ENCODE results near the gene TADA1.

DNA sequence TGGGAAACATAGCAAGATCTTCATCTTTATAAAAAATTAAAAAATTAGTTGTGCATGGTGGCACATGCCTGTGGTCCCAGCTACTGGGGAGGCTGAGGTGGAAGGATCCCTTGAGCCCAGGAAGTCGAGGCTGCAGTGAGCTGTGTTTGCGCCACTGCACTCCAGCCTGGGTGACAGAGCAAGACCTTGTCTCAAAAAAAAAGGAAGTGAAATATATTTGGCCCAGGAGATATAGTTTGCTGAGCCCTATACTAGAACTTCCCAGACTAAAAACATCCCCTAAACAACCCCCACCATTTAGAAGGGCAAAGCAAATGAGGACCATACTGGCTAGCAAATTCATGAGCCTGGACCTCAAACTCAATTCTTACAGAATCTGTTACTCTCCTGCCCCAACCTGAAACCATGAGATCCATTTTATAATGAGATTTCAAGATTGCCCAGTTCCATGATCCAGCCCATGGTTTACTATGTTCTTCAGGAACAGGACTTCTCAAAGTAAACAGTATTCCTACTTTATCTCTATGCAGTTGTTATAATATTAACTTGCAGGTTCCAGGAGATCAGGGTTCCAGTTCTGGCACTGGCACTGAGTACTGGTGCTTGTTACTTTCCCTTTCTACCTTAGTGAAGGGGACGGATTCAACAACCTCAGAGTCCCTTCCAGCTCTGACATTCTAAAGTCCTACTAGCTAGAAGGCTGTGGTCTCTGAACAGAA is 48.9 kb upstream of the TADA1 start:
- TF ChIP-seq, protein P1, sequence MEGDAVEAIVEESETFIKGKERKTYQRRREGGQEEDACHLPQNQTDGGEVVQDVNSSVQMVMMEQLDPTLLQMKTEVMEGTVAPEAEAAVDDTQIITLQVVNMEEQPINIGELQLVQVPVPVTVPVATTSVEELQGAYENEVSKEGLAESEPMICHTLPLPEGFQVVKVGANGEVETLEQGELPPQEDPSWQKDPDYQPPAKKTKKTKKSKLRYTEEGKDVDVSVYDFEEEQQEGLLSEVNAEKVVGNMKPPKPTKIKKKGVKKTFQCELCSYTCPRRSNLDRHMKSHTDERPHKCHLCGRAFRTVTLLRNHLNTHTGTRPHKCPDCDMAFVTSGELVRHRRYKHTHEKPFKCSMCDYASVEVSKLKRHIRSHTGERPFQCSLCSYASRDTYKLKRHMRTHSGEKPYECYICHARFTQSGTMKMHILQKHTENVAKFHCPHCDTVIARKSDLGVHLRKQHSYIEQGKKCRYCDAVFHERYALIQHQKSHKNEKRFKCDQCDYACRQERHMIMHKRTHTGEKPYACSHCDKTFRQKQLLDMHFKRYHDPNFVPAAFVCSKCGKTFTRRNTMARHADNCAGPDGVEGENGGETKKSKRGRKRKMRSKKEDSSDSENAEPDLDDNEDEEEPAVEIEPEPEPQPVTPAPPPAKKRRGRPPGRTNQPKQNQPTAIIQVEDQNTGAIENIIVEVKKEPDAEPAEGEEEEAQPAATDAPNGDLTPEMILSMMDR (conservative IDR thresholded peaks at IDR 0.05; ENCODE audit: low read depth in 2 of 2), result no peak
- TF ChIP-seq, protein P2, sequence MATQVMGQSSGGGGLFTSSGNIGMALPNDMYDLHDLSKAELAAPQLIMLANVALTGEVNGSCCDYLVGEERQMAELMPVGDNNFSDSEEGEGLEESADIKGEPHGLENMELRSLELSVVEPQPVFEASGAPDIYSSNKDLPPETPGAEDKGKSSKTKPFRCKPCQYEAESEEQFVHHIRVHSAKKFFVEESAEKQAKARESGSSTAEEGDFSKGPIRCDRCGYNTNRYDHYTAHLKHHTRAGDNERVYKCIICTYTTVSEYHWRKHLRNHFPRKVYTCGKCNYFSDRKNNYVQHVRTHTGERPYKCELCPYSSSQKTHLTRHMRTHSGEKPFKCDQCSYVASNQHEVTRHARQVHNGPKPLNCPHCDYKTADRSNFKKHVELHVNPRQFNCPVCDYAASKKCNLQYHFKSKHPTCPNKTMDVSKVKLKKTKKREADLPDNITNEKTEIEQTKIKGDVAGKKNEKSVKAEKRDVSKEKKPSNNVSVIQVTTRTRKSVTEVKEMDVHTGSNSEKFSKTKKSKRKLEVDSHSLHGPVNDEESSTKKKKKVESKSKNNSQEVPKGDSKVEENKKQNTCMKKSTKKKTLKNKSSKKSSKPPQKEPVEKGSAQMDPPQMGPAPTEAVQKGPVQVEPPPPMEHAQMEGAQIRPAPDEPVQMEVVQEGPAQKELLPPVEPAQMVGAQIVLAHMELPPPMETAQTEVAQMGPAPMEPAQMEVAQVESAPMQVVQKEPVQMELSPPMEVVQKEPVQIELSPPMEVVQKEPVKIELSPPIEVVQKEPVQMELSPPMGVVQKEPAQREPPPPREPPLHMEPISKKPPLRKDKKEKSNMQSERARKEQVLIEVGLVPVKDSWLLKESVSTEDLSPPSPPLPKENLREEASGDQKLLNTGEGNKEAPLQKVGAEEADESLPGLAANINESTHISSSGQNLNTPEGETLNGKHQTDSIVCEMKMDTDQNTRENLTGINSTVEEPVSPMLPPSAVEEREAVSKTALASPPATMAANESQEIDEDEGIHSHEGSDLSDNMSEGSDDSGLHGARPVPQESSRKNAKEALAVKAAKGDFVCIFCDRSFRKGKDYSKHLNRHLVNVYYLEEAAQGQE (IDR thresholded peaks at IDR 0.05; ENCODE audit: unreplicated experiment), result no peak
- no peak for TF ChIP-seq EZH2 (IDR thresholded peaks at IDR 0.05; ENCODE audit: low read depth, unreplicated experiment)
- TF ChIP-seq CREB1 (CRISPR knock-in tag; IDR thresholded peaks at IDR 0.05; ENCODE audit: low read depth), result no peak
- no peak for TF ChIP-seq POLR2AphosphoS5 (IDR thresholded peaks at IDR 0.05; ENCODE audit: low read depth)
- TF ChIP-seq, protein P3, sequence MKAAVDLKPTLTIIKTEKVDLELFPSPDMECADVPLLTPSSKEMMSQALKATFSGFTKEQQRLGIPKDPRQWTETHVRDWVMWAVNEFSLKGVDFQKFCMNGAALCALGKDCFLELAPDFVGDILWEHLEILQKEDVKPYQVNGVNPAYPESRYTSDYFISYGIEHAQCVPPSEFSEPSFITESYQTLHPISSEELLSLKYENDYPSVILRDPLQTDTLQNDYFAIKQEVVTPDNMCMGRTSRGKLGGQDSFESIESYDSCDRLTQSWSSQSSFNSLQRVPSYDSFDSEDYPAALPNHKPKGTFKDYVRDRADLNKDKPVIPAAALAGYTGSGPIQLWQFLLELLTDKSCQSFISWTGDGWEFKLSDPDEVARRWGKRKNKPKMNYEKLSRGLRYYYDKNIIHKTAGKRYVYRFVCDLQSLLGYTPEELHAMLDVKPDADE (IDR thresholded peaks at IDR 0.05), result no peak
- TF ChIP-seq EZH2phosphoT487 (IDR thresholded peaks at IDR 0.05; ENCODE audit: unreplicated experiment), result no peak
- no peak for TF ChIP-seq STAT1 (IDR thresholded peaks at IDR 0.05; ENCODE audit: unreplicated experiment)
- no peak for TF ChIP-seq JUNB (IDR thresholded peaks at IDR 0.05; ENCODE audit: unreplicated experiment)
- TF ChIP-seq NANOG (IDR thresholded peaks at IDR 0.05; ENCODE audit: borderline replicate concordance), result no peak
- no peak for TF ChIP-seq ZNF331 (CRISPR knock-in tag; IDR thresholded peaks at IDR 0.05; ENCODE audit: low read depth)
- no peak for TF ChIP-seq ZNF114 (CRISPR knock-in tag; IDR thresholded peaks at IDR 0.05)
